Upper lobe of left lung (tissue), 4 donors: ENCODE measurements around the gene ABHD12.

Experiments used
- EP300 ChIP-seq, 4 donors: sonication (generic); formaldehyde crosslinking; IDR thresholded peaks; one replicate each; pipeline ENCODE4 v1.5.1; 2017; ENCODE audit warnings: antibody characterized with exemption in 4 of 4, control low read depth in 2 of 4
- POLR2A ChIP-seq, 4 donors: fragments of 450-650 bp; IDR thresholded peaks; one replicate each; pipeline ENCODE4 v1.5.1; 2016 to 2017; ENCODE audit warnings: antibody characterized with exemption in 4 of 4, mild to moderate bottlenecking in 2 of 4
- POLR2AphosphoS5 ChIP-seq, 2 donors: sonication (generic); formaldehyde crosslinking; IDR thresholded peaks; one replicate each; pipeline ENCODE4 v1.5.1; 2017; ENCODE audit warnings: antibody characterized with exemption in 2 of 2
- TF ChIP-seq, protein P1 (sequence below), 6 experiments: fragments of 450-650 bp in 4 of 6; fragments of 200-600 bp in 2 of 6; sonication (generic) in 2 of 6; IDR thresholded peaks; one replicate each; pipeline ENCODE4 v1.5.1; 2016 to 2019; ENCODE audit warnings: antibody characterized with exemption in 6 of 6

DNA sequence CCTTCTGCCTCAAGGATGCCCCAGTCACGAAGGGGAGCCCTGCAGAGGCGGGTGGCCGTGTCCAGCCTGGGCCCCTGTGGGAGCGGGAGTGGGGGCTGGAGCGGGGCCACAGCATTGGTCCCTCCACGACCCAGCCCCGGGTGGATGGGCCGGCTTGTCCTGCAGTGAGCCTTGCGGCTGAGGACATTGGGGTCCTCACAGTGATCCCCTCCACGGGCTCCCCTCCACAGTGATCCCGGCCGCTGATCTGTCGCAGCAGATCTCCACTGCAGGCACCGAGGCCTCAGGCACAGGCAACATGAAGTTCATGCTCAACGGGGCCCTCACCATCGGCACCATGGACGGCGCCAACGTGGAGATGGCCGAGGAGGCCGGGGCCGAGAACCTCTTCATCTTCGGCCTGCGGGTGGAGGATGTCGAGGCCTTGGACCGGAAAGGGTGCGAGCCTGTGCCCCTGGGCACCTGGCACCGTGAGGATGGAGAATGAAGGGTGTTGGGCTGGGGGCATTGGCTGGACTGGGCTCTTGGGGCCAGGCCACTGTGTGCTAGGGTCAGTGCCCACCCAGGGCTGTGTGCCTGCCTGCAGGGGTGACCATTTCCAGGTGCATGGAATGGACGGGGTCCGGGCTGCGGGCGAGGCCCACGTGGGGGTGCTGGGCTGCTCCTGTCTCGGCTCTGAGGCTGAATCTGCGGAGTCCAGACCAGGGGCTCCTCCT is 98.3 kb downstream of the ABHD12 start:
- TF ChIP-seq POLR2A (IDR thresholded peaks at IDR 0.05), result no peak
- TF ChIP-seq, protein P1, sequence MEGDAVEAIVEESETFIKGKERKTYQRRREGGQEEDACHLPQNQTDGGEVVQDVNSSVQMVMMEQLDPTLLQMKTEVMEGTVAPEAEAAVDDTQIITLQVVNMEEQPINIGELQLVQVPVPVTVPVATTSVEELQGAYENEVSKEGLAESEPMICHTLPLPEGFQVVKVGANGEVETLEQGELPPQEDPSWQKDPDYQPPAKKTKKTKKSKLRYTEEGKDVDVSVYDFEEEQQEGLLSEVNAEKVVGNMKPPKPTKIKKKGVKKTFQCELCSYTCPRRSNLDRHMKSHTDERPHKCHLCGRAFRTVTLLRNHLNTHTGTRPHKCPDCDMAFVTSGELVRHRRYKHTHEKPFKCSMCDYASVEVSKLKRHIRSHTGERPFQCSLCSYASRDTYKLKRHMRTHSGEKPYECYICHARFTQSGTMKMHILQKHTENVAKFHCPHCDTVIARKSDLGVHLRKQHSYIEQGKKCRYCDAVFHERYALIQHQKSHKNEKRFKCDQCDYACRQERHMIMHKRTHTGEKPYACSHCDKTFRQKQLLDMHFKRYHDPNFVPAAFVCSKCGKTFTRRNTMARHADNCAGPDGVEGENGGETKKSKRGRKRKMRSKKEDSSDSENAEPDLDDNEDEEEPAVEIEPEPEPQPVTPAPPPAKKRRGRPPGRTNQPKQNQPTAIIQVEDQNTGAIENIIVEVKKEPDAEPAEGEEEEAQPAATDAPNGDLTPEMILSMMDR (IDR thresholded peaks at IDR 0.05), result no peak
- TF ChIP-seq POLR2AphosphoS5 (IDR thresholded peaks at IDR 0.05), result no peak
- TF ChIP-seq EP300 (IDR thresholded peaks at IDR 0.05), result no peak
